ENCODE data around the gene CUL5.
"Not testable (repeated sequence)": the region's sequence is repeated elsewhere in the genome, so short reads cannot be mapped to it uniquely, and the experiment has no call there.

The CUL5 gene

DNA sequence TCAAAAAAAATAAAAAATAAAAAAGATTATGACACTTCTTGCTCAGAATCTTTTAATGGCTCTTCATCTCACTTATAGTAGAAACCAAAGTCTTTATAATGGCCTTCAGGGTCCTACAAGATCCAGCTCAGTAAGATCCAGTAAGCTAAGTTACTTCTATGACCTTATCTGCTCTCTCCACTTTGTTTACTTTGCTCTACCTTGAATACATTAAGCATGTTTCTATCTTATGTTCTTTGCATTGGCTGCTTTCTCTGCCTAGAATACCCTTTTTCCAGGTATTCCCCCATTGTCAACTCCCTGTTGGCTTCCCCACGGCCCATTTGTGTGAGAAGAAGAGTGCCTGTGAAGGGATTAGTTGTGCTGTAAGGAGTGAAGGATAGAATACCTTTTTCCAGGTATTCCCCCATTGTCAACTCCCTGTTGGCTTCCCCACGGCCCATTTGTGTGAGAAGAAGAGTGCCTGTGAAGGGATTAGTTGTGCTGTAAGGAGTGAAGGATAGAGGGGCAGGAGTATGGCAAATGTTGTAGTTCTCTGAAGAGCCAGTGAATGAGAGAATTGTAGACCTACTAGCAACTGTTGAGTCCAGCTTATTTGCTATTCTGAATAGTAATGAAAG lies 20.2 kb downstream of the CUL5 start:
- not testable (repeated sequence) for H3K9ac ChIP-seq (ENCODE audit: low read length); H3K4me1 ChIP-seq (ENCODE audit: control insufficient read depth, low read depth, low read length); H3K27ac ChIP-seq (ENCODE audit: low read length); H3K4me3 ChIP-seq (ENCODE audit: low read length); H3K36me3 ChIP-seq (ENCODE audit: control insufficient read depth, low read depth, low read length); H3K27me3 ChIP-seq (ENCODE audit: control insufficient read depth, insufficient read depth, low read length); H3K9me3 ChIP-seq (ENCODE audit: control insufficient read depth, low read depth, low read length)

GRCh38 chr11:108031604-108032003 lies 22.9 kb downstream of the CUL5 start:
- H3K9ac ChIP-seq (ENCODE audit: low read length); H3K9me3 ChIP-seq (ENCODE audit: control insufficient read depth, low read depth, low read length); H3K4me1 ChIP-seq (ENCODE audit: control insufficient read depth, low read depth, low read length); H3K27me3 ChIP-seq (ENCODE audit: control insufficient read depth, insufficient read depth, low read length); H3K4me3 ChIP-seq (ENCODE audit: low read length); H3K27ac ChIP-seq (ENCODE audit: low read length): not testable (repeated sequence)
- H3K36me3 ChIP-seq (ENCODE audit: control insufficient read depth, low read depth, low read length): peaks cover 16% of the 10 kb centered on the region

DNA sequence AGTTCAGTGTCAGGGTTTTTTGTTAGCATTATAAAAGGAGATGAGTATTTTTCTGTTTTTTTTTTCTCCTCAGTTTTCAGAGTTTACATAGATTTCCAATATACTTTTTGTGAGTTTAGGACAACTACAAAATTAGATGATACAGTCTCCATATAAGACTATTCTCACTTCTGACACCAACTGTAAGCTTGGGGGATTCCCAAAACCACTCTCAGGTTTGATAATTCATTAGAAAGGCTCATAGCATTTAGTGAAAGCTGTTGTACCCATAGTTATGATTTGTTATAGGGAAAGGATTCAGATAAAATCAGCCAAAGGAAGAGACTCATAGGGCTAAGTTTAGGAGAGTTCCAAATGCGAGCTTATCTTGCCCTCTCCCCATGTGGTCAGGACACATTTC lies 24.1 kb downstream of the CUL5 start:
- H3K9ac ChIP-seq (ENCODE audit: low read length): no peak overlapping the region
- no peaks in the 10 kb centered on the region for H3K9me3 ChIP-seq (ENCODE audit: control insufficient read depth, low read depth, low read length)
- H3K4me1 ChIP-seq (ENCODE audit: control insufficient read depth, low read depth, low read length): no peaks in the 10 kb centered on the region
- no peak overlapping the region for H3K4me3 ChIP-seq (ENCODE audit: low read length)
- peaks cover 19% of the 10 kb centered on the region for H3K36me3 ChIP-seq (ENCODE audit: control insufficient read depth, low read depth, low read length)
- no peak overlapping the region for H3K27ac ChIP-seq (ENCODE audit: low read length)
- no peaks in the 10 kb centered on the region for H3K27me3 ChIP-seq (ENCODE audit: control insufficient read depth, insufficient read depth, low read length)

DNA sequence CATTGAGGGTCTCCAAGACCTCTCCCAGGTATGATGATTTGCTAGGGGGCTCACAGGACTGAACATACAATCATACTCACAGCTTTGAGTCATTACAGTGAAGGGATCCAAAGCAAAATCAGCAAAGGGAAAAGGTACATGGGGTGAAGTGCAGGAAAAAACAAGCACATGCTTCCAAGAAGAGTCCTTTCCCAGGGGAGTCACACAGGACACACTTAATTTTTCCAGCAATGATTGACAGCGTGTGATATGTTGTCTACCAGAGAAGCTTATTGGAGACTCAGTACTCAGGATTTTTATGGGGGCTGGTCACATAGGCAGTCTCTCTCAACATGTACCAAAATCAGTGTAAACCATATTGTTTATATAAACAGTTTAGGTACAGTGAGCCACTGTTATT lies 25.3 kb downstream of the CUL5 start:
- Histone ChIP-seq H3K4me3 (ENCODE audit: low read length) (no peak overlapping the region), H3K27me3 (ENCODE audit: control insufficient read depth, insufficient read depth, low read length) (no peaks in the 10 kb centered on the region), H3K9ac (ENCODE audit: low read length) (no peak overlapping the region), H3K27ac (ENCODE audit: low read length) (no peak overlapping the region), H3K4me1 (ENCODE audit: control insufficient read depth, low read depth, low read length) (no peaks in the 10 kb centered on the region), H3K9me3 (ENCODE audit: control insufficient read depth, low read depth, low read length) (no peaks in the 10 kb centered on the region), H3K36me3 (ENCODE audit: control insufficient read depth, low read depth, low read length) (peaks cover 19% of the 10 kb centered on the region)

- H3K36me3 ChIP-seq (ENCODE audit: control insufficient read depth, low read depth, low read length): peaks cover 19% of the 10 kb centered on the region
- H3K27me3 ChIP-seq (ENCODE audit: control insufficient read depth, insufficient read depth, low read length): no peaks in the 10 kb centered on the region
- no peaks in the 10 kb centered on the region for H3K4me1 ChIP-seq (ENCODE audit: control insufficient read depth, low read depth, low read length)
- no peak overlapping the region for H3K4me3 ChIP-seq (ENCODE audit: low read length)
- H3K27ac ChIP-seq (ENCODE audit: low read length): no peak overlapping the region
- no peak overlapping the region for H3K9ac ChIP-seq (ENCODE audit: low read length)
- no peaks in the 10 kb centered on the region for H3K9me3 ChIP-seq (ENCODE audit: control insufficient read depth, low read depth, low read length)
These were observed 26.3 kb downstream of the CUL5 start for GRCh38 chr11:108034952-108035351.

DNA sequence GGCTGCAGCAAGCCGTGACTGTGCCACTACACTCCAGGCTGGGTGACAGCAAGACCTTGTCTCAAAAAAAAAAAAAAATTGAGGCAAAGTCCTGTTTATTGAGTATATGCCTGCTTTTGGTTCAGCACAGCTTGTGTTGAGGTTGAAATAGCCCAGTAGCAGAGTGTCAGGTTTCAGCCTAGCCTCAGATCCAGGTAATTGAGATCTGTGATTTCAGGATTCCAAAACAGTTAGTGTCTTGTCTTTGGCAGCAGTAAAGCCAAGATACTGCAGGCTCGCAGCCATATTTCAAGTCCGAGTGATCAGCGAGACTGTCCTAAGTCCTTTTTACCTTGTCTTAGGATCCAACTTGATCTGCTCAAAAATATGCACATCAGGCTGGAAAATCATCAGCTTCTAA lies 27.0 kb downstream of the CUL5 start:
- Histone ChIP-seq H3K27me3 (ENCODE audit: control insufficient read depth, insufficient read depth, low read length) (no peaks in the 10 kb centered on the region), H3K4me3 (ENCODE audit: low read length) (no peak overlapping the region), H3K4me1 (ENCODE audit: control insufficient read depth, low read depth, low read length) (no peaks in the 10 kb centered on the region), H3K9me3 (ENCODE audit: control insufficient read depth, low read depth, low read length) (no peaks in the 10 kb centered on the region), H3K36me3 (ENCODE audit: control insufficient read depth, low read depth, low read length) (peaks cover 19% of the 10 kb centered on the region), H3K27ac (ENCODE audit: low read length) (no peak overlapping the region), H3K9ac (ENCODE audit: low read length) (no peak overlapping the region)

DNA sequence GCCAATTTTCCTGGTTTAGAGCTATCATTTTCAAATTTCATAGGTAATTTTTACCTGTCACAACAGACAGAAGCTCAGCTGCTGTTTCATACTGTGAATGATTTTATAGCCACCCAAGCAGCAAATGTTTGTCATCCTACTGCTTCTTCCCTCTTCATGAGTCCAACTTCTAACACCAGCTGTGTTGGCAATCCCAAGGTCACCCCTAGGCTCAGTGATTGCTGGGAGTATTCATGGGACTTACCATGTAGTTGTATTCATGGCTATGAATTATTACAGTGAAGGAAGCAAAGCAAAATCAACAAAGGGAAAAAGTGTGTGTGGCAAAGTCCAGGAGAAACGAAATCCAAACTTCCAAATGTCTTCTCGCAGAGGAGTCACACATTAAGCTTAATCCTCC lies 28.5 kb downstream of the CUL5 start:
- no peak overlapping the region for H3K4me3 ChIP-seq (ENCODE audit: low read length)
- peaks cover 19% of the 10 kb centered on the region for H3K36me3 ChIP-seq (ENCODE audit: control insufficient read depth, low read depth, low read length)
- H3K27me3 ChIP-seq (ENCODE audit: control insufficient read depth, insufficient read depth, low read length): no peaks in the 10 kb centered on the region
- H3K27ac ChIP-seq (ENCODE audit: low read length): no peak overlapping the region
- no peaks in the 10 kb centered on the region for H3K4me1 ChIP-seq (ENCODE audit: control insufficient read depth, low read depth, low read length)
- H3K9ac ChIP-seq (ENCODE audit: low read length): no peak overlapping the region
- H3K9me3 ChIP-seq (ENCODE audit: control insufficient read depth, low read depth, low read length): no peaks in the 10 kb centered on the region

GRCh38 chr11:108037636-108038035 lies 28.9 kb downstream of the CUL5 start:
- no peak overlapping the region for H3K4me3 ChIP-seq (ENCODE audit: low read length)
- H3K9me3 ChIP-seq (ENCODE audit: control insufficient read depth, low read depth, low read length): no peaks in the 10 kb centered on the region
- H3K36me3 ChIP-seq (ENCODE audit: control insufficient read depth, low read depth, low read length): peaks cover 19% of the 10 kb centered on the region
- no peaks in the 10 kb centered on the region for H3K4me1 ChIP-seq (ENCODE audit: control insufficient read depth, low read depth, low read length)
- no peak overlapping the region for H3K27ac ChIP-seq (ENCODE audit: low read length)
- no peak overlapping the region for H3K9ac ChIP-seq (ENCODE audit: low read length)
- no peaks in the 10 kb centered on the region for H3K27me3 ChIP-seq (ENCODE audit: control insufficient read depth, insufficient read depth, low read length)

GRCh38 chr11:108048269-108048668 lies 39.6 kb downstream of the CUL5 start:
- no peak overlapping the region for H3K4me3 ChIP-seq (ENCODE audit: low read length)

DNA sequence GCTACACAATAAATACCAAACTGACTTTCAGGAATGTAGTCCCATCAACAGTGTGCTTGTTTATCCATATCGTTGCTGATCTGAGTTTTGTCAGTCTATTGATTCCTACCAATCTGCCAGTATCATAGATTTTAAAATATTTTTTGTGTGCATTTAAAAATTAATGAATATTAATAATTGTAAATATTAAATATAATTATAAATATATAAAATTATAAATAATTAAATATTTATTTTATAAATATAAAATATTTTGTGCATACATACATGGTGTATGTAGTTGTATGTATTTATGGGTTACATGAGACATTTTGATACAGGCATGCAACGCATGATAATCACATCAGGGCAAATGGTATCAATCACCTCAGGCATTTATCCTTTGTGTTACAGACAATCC lies 53.6 kb downstream of the CUL5 start:
- Histone ChIP-seq H3K4me1 (ENCODE audit: control insufficient read depth, low read depth, low read length) (no peaks in the 10 kb centered on the region), H3K9me3 (ENCODE audit: control insufficient read depth, low read depth, low read length) (no peaks in the 10 kb centered on the region), H3K4me3 (ENCODE audit: low read length) (no peak overlapping the region), H3K27ac (ENCODE audit: low read length) (no peak overlapping the region), H3K9ac (ENCODE audit: low read length) (no peak overlapping the region), H3K36me3 (ENCODE audit: control insufficient read depth, low read depth, low read length) (peaks cover 21% of the 10 kb centered on the region), H3K27me3 (ENCODE audit: control insufficient read depth, insufficient read depth, low read length) (no peaks in the 10 kb centered on the region)

More at GRCh38 chr11:108048269-108048668, 39.6 kb downstream of the CUL5 start:
- Histone ChIP-seq H3K9me3 (ENCODE audit: control insufficient read depth, low read depth, low read length) (no peaks in the 10 kb centered on the region), H3K27me3 (ENCODE audit: control insufficient read depth, insufficient read depth, low read length) (no peaks in the 10 kb centered on the region), H3K36me3 (ENCODE audit: control insufficient read depth, low read depth, low read length) (peaks cover 22% of the 10 kb centered on the region), H3K27ac (ENCODE audit: low read length) (no peak overlapping the region), H3K4me1 (ENCODE audit: control insufficient read depth, low read depth, low read length) (no peaks in the 10 kb centered on the region), H3K9ac (ENCODE audit: low read length) (no peak overlapping the region)

GRCh38 chr11:108063410-108063809 lies 54.7 kb downstream of the CUL5 start:
- Histone ChIP-seq H3K9me3 (ENCODE audit: control insufficient read depth, low read depth, low read length) (no peaks in the 10 kb centered on the region), H3K9ac (ENCODE audit: low read length) (no peak overlapping the region), H3K27ac (ENCODE audit: low read length) (no peak overlapping the region), H3K27me3 (ENCODE audit: control insufficient read depth, insufficient read depth, low read length) (no peaks in the 10 kb centered on the region), H3K4me3 (ENCODE audit: low read length) (no peak overlapping the region), H3K36me3 (ENCODE audit: control insufficient read depth, low read depth, low read length) (peaks cover 21% of the 10 kb centered on the region), H3K4me1 (ENCODE audit: control insufficient read depth, low read depth, low read length) (no peaks in the 10 kb centered on the region)

DNA sequence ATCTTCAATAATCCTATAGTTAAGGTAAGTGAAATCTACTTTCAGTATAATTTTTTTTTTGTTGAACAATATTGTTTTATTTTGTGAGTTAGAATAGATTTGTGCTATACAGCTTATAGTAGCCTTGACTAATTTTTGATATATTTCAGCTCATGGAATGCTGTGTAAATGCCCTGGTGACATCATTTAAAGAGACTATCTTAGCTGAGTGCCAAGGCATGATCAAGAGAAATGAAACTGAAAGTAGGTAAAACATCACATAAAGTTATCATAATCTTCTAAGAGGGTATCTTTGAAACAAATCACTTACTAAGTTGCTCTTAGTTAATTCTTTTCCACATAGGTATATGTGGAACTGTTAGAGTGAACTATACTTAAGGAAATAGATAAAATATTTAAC lies 61.2 kb downstream of the CUL5 start:
- no peak overlapping the region for H3K4me3 ChIP-seq (ENCODE audit: low read length)
- H3K27me3 ChIP-seq (ENCODE audit: control insufficient read depth, insufficient read depth, low read length): no peaks in the 10 kb centered on the region
- H3K36me3 ChIP-seq (ENCODE audit: control insufficient read depth, low read depth, low read length): peaks cover 30% of the 10 kb centered on the region
- no peaks in the 10 kb centered on the region for H3K4me1 ChIP-seq (ENCODE audit: control insufficient read depth, low read depth, low read length)
- H3K27ac ChIP-seq (ENCODE audit: low read length): no peak overlapping the region
- no peak overlapping the region for H3K9ac ChIP-seq (ENCODE audit: low read length)
- H3K9me3 ChIP-seq (ENCODE audit: control insufficient read depth, low read depth, low read length): no peaks in the 10 kb centered on the region

Data from iPS-18a (cell line).